T follicular helper cell (primary cell): Measurements from ENCODE around the gene PLK3.
"Not testable (repeated sequence)": the region's sequence is repeated elsewhere in the genome, so short reads cannot be mapped to it uniquely, and the experiment has no call there.

Experiments
- DNase-seq: peaks from one replicate; pipeline ENCODE4 v3.0.0-alpha.2; 2020; ENCODE audit warnings: low read depth
- total RNA-seq, 2 experiments: gene quantifications; one replicate each; lab custom pipeline; 2026; lab: John Stamatoyannopoulos, UW

The PLK3 gene
- total RNA-seq: 220 to 221 reads per million in 2 experiments

GRCh38 chr1:44799770-44800584 is at the start of gene PLK3:
PLK3 (plus strand) TSS chr1:44800377; CDS start chr1:44800464, 87 bp downstream.
- peak; percentile 99 for DNase-seq

- no peak for DNase-seq
Observed at GRCh38 chr1:44757420-44757819, 42.8 kb upstream of the PLK3 start.

GRCh38 chr1:44759077-44759476 is 41.1 kb upstream of the PLK3 start:
- DNase-seq: no peak

- DNase-seq: no peak
Observed at GRCh38 chr1:44760876-44761275, 39.3 kb upstream of the PLK3 start.

GRCh38 chr1:44766421-44766820 is 33.8 kb upstream of the PLK3 start:
- DNase-seq: not testable (repeated sequence)

GRCh38 chr1:44775078-44775929 is 24.9 kb upstream of the PLK3 start, which contains the start of gene RPS8:
RPS8 (plus strand) TSS chr1:44775540; CDS start chr1:44775597, 57 bp downstream.
- peak; percentile 85 for DNase-seq

GRCh38 chr1:44775930-44776729 is 24.0 kb upstream of the PLK3 start:
- DNase-seq: no peak

GRCh38 chr1:44776730-44777068 is 23.5 kb upstream of the PLK3 start:
- no peak for DNase-seq

- no peak for DNase-seq
Observed at GRCh38 chr1:44777547-44777946, 22.6 kb upstream of the PLK3 start.

GRCh38 chr1:44777969-44778635 is 22.1 kb upstream of the PLK3 start:
- no peak for DNase-seq

GRCh38 chr1:44778705-44779576 is 21.2 kb upstream of the PLK3 start:
- DNase-seq: no peak

GRCh38 chr1:44780583-44781121 is 19.5 kb upstream of the PLK3 start:
- no peak for DNase-seq

- no peak for DNase-seq
Observed at GRCh38 chr1:44783697-44784093, 16.5 kb upstream of the PLK3 start.

GRCh38 chr1:44784094-44785028 is 15.8 kb upstream of the PLK3 start:
- no peak for DNase-seq

GRCh38 chr1:44785029-44785380 is 15.2 kb upstream of the PLK3 start:
- no peak for DNase-seq

GRCh38 chr1:44785501-44786137 is 14.6 kb upstream of the PLK3 start:
- no peak for DNase-seq

GRCh38 chr1:44786138-44786840 is 13.9 kb upstream of the PLK3 start:
- peak; percentile 69 for DNase-seq

- DNase-seq: no peak
Observed at GRCh38 chr1:44786841-44787426, 13.2 kb upstream of the PLK3 start.
